ENCODE measurements around the gene ACTN4.
"Not testable (repeated sequence)": the region's sequence is repeated elsewhere in the genome, so short reads cannot be mapped to it uniquely, and the experiment has no call there.

ACTN4 gene

DNA sequence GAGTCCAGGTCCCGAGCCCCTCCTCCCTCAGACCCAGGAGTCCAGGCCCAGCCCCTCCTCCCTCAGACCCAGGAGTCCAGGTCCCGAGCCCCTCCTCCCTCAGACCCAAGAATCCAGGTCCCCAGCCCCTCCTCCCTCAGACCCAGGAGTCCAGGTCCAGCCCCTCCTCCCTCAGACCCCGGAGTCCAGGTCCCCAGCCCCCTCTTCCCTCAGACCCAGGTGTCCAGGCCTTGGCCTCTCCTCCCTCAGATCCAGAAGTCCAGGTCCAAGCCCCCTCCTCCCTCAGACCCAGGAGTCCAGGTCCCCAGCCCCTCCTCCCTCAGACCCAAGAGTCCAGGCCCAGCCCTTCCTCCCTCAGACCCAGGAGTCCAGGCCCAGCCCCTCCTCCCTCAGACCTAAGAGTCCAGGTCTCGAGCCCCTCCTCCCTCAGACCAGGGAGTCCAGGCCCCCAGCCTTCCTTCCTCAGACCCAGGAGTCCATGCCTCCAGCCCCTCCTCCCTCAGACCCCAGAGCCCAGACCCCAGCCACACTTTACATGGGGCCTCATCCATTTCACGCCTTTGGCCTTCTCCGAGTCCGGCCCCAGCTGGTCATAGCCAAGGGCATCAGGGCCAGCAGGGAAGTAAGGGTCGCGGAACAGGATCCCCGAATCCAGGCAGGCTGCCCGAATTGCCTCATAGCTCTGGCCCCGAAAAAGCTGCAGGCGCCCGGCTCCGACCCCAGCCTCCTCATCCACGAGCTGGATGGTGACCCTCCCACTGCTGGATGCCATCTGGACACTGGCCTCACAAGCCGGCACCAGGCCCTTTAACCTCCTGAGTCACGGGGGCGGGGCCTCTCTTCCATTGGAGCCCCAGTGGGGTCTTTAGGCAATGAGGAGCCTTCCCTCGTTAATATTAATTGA lies 96.2 kb downstream of the ACTN4 start:
- in situ Hi-C loops (cut with MboI; ENCODE audit: low sequenced_read_pairs, unreplicated experiment): no loop called here
- no peak for DNase-seq (ENCODE audit: low spot score)
- no peak for TF ChIP-seq CTCF (IDR thresholded peaks at IDR 0.05; ENCODE audit: borderline replicate concordance, control extremely low read depth, extremely low read depth, insufficient read depth, missing control alignments)

DNA sequence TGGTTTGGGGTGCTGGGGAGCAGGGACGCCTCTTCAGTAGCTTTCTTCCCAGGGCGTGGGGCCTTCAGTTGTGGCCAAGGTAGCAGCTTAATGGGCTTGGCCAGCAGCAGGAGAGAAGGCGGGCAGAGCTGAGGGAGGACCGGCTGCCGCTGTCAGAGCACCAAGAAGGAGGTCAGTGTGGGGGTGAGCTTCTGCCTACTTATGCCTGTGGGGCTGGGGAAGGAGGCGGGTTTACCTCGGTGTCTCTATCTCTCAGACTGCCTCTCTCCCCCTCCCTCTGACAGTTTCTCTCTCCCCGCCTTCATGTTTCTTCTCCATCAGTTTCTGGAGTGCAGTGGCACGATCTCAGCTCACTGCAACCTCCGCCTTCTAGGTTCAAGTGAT lies 96.8 kb downstream of the ACTN4 start, which contains the start of gene CAPN12:
Gene CAPN12, minus strand, starts transcription at position 177 of the 384 bp plus-strand sequence. CDS start 309 bp downstream, outside the sequence.
- TF ChIP-seq CTCF (IDR thresholded peaks at IDR 0.05; ENCODE audit: borderline replicate concordance, control extremely low read depth, extremely low read depth, insufficient read depth, missing control alignments): no peak
- no peak for DNase-seq (ENCODE audit: low spot score)
- in situ Hi-C loops (cut with MboI; ENCODE audit: low sequenced_read_pairs, unreplicated experiment): no loop called here

DNA sequence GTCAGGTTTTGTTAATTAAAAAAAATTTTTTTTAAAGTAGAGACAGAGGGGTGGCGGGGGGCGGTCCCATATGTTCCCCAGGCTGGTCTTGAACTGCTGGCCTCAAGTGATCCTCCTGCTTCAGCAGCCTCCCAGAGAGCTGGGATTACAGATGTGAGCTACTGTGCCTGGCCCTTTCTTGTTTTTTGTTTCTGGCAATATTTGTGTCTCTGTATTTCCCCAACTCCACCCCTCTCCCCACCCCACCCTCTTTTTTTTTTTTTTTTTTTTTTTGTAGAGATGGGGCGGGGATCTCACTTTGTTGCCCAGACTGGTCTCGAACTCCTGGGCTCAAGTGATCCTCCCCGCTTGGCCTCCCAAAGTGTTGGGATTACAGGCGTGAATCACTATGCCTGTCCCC lies 97.4 kb downstream of the ACTN4 start:
- TF ChIP-seq CTCF (IDR thresholded peaks at IDR 0.05; ENCODE audit: borderline replicate concordance, control extremely low read depth, extremely low read depth, insufficient read depth, missing control alignments): no peak
- no peak for DNase-seq (ENCODE audit: low spot score)
- in situ Hi-C loops (cut with MboI; ENCODE audit: low sequenced_read_pairs, unreplicated experiment): no loop called here

DNA sequence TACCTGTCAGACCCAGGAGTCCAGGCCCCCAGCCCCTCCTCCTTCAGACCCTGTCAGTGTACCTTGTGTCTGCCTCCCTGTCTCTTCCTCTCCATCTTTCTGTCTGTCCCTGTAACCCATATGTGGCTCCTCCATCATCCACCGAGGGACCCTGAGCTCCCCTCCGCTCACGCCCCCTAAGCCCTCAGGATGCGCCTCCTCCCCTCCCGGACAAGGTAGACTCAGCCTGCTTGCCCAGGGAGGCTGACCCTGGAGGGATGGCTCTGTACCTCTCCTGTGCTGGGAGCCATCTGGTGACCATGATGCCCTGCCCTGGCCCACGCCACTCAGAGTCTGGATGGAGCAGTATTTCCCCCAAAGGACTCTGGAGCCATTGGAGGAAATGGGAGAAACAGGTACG lies 97.9 kb downstream of the ACTN4 start:
- DNase-seq (ENCODE audit: low spot score): no peak
- in situ Hi-C loops (cut with MboI; ENCODE audit: low sequenced_read_pairs, unreplicated experiment): no loop called here
- TF ChIP-seq CTCF (IDR thresholded peaks at IDR 0.05; ENCODE audit: borderline replicate concordance, control extremely low read depth, extremely low read depth, insufficient read depth, missing control alignments): no peak

- DNase-seq (ENCODE audit: low spot score); in situ Hi-C loops (cut with MboI; ENCODE audit: low sequenced_read_pairs, unreplicated experiment): not testable (repeated sequence)
These were observed 106.3 kb downstream of the ACTN4 start for GRCh38 chr19:38753783-38754182.

DNA sequence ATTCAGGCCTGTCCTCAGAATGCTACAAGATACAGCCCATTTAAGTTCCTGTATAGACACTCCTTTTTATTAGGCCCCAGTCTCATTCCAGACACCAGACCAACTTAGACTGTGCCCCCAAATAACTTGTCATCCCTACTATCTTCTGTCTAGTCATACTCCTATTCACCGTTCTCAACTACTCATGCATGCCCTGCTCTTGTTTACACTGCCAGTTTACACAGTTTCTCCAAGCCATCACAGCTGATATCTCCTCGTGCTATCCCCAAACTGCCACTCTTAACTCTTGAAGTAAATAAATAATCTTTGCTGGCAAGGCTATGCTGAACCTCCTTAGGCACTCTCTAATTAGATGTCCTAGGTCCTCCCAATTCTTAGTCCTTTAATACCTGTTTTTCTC lies 106.7 kb downstream of the ACTN4 start:
- in situ Hi-C loops (cut with MboI; ENCODE audit: low sequenced_read_pairs, unreplicated experiment); DNase-seq (ENCODE audit: low spot score): not testable (repeated sequence)

- DNase-seq (ENCODE audit: low spot score): no peak
- TF ChIP-seq CTCF (IDR thresholded peaks at IDR 0.05; ENCODE audit: borderline replicate concordance, control extremely low read depth, extremely low read depth, insufficient read depth, missing control alignments): no peak
- in situ Hi-C loops (cut with MboI; ENCODE audit: low sequenced_read_pairs, unreplicated experiment): no loop called here
These were observed 112.1 kb downstream of the ACTN4 start for GRCh38 chr19:38759590-38760003.

- in situ Hi-C loops (cut with MboI; ENCODE audit: low sequenced_read_pairs, unreplicated experiment): not testable (repeated sequence)
These were observed 113.5 kb downstream of the ACTN4 start for GRCh38 chr19:38760805-38761517.

GRCh38 chr19:38761884-38762389 lies 114.5 kb downstream of the ACTN4 start:
- in situ Hi-C loops (cut with MboI; ENCODE audit: low sequenced_read_pairs, unreplicated experiment): not testable (repeated sequence)

More at GRCh38 chr19:38760805-38761517, 113.5 kb downstream of the ACTN4 start:
- not testable (repeated sequence) for DNase-seq (ENCODE audit: low spot score)

More at GRCh38 chr19:38761884-38762389, 114.5 kb downstream of the ACTN4 start:
- DNase-seq (ENCODE audit: low spot score): not testable (repeated sequence)

Measured in GM13976 (cell line).